ENCODE data around the gene CD36. TPM values are rescaled to one million over a fixed set of nuclear protein-coding genes. Genes with fewer than 3 reads are reported as not detected.

CD36 gene
- total RNA-seq, 1 experiment from 2014 or later: not detected

DNA sequence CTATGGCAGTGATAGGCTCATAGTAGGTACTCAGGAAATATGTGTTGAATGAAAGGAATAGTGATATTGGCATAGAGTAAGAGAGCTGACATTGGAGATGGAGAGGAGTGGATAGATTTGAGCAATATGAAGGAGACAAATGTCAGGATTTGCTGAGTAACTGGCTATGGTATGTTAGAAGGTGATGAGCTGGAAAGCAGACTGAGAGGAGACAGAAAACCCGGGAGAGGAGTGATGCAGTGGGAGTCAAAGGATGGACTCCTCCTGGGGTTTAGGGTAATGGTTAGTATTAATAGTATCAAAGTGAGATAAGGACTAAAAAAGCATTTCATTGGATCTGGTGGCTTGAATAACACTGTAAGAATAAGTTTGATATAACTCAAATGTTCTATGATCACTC lies 64.8 kb downstream of the CD36 start:
- DNase-seq (ENCODE audit: low read depth): no peak

DNA sequence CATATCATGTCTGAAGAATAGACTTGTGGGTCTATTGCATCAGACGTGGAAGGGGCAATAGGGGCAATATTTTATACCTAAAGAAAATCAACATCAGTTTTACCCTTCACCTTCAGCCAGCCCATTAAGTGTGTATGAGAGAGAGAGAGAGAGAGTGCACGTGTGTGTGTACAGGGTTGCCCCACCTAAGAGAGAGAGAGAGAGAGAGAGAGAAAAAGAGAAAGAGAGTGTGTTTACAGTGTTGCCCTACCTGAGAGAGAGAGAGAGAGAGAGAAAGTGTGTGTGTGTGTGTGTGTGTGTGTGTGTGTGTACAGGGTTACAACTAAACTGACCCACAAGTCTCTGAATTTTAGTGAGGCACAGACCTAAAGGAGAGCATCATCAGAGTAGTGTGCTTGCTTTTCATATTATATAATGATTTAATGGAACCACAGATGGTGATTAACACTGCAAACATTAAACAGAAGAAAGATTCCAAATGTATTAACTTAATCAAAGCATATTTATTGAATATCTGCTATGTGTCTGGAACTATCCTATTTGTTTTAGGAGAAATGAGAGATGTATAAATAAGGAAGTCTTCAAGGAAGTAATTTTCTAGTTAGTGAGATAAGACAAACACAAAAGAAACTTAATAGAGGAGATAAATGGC lies 66.8 kb downstream of the CD36 start:
- no peak for DNase-seq (ENCODE audit: low read depth)

DNA sequence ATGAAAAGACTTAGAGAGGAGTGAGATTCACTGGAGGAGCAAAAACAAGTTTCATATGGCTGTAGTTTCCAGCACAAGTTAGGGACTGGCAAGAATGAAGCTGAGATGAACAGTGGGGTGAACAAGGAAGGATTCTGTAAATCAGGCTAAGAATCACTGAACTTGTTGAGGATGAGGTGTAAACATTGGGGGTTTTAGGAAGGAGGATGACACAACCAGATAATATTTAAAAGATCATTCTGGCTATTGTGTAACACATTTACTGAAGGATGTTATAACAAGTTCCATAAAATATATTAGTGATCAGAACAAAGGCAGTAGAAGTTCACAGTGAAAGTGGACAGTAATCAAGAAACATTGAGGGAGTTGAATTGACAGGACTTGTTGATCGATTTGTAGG lies 68.9 kb downstream of the CD36 start:
- no peak for DNase-seq (ENCODE audit: low read depth)

DNA sequence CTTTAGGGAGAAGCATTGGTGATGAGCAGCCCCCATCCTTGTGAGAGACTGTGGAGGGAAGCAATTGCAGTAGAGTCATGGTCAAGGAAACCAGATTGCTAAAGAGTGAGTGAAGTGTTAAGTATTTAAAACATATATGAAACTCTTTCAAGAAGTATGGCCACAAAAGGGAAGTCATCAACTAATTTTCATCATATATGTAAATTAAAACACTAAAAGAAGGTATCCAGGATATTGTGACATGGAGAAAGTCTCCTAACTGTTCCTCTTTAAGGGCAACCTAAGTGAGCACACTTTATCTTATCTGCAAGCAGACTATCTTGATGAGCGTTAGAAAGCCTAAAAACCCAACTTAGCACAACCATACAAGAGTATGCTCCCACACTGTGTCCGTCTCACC lies 69.7 kb downstream of the CD36 start:
- no peak for DNase-seq (ENCODE audit: low read depth)

DNA sequence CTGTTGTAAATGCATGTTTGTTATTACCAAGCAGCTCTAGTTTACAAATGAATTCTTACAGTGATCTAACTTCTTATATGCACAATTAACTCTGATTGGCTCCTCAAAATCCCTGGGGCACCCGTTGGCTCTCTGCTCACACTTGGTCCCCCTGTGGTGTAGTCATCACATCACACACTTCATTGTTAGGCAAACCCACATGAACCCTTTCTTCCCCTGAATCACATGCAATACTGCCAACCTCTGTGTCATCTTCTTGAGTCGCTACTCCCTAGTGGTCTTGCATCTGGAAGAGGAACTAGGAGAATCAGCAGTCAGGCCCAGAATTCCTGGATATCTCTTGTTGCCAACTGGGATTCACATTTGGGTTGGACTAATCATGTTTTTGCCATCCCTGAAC lies 73.1 kb downstream of the CD36 start:
- peak; percentile 46 for DNase-seq (ENCODE audit: low read depth)

DNA sequence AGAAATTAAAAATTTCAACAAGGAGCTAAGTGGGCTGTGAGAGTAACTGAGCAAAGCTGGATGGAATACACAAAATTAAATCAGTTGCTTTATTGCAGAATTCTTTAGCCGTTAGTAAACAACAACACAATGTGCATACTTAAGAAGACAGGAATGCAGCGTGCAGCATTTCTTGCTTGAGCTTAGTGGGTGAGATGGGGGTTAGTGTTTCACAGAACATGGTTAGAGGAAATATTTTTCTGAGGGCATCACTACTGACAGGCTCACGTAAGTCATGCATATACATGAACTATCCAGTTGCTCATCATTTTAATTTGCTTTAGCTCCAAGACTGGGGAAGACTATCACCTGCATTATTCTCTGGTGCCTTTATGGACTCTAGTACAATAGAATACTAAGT lies 80.8 kb downstream of the CD36 start:
- no peak for DNase-seq (ENCODE audit: low read depth)

DNA sequence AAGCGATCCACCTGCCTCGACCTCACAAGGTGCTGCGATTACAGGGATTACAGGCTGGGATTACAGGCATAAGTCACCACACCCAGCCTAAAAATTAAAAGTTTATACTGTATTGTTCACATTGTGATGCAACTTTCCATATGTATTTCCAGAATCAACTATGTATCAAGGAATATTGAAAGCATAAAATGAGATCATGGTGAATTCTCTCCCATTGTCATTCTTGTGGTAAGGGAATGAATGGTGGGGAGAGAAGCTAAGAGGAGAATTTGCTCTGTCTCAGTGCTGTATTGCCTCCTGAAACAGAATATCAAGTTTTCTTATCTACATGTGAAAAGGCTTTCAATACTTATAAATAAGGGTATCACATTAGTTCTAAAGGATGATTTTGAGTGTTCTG lies 81.7 kb downstream of the CD36 start:
- DNase-seq (ENCODE audit: low read depth): no peak

DNA sequence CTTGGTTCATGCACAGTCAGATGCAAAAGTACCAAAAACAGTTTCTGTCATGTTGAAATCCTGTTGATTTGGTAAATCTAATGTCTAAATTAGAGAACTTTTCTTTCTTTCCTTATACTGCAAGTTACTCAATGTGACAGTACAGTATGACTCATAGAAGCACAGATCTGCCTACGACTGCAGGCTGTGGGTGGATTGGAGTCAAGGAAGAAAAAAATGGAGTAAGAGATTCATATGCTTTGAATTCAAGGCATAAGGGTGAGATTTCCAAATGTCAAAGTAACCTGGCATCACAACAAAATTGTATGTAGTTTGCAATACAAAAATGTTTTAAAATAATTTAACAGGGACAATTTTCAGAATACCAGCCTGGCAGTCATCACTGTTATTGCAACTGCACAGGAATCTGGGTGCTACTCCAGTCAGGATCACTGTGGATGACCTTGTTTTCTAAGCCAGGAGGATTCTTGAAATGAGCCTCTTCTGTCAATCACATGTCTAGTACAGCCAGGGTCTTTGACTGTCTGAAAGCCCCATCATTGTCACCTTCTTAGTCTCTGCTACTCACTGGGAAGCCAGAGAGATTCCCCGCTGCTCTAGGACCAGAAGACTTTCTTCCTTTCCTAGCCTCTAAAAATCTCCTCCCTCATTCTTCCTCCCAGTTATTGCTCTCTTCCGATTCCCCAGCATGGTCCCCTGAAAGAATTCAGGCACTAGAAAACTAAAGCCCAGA lies 83.6 kb downstream of the CD36 start:
- DNase-seq (ENCODE audit: low read depth): peak; percentile 69

DNA sequence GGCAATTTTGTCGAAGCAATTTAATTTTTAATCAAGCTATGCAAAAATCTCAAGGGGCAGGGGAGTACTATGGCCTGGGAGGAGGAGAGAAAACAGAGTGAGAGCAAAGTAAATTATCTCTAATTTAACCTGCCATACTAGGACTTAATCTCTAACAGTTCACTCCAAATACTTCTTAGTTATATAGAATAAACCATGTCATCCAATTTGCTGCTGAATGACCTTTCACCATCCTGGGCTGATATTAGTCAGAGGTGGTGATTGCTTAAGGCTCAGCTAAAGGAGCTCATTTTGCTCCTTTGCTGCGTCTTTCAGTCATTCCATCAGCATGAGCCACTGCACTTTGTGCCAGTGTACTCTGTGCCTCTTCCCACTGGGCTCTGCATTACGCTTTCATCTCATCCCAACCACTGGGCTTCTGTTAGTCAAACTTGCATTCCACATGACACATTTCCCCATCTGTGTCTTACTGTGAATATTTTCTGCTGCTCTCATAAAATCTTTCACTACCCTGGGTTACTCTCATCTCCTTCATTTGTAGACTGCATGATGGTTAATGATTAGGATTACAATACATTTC lies 84.3 kb downstream of the CD36 start:
- peak; percentile 98 for DNase-seq (ENCODE audit: low read depth)

DNA sequence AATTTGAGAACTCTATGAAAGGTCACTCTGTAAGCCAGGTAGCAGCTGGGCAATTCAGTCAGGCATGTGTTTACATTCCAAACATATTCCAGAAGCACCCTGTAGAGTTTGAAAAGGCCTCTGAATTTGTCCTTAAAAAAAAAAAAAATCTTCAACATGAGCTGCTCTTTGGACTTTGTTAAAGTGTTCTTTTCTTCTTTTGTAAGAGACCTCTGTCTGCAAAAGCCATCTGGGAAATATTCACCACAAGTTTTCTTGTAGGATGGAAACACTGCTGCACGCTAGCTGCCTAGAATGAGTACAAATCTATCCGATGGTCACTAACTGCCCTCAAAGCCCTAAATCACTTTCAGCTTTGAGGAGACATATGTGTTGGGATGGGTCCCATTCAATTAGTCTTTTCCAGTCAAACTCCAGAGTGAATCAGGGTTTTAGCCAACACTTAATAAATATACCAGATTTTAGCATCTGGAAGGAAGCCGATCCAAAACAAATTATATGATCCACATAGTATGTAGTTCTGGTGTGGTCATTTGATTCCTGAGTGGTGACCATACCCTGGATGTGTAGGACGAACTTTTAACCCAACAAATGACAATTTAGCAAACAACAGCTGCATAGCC lies 85.9 kb downstream of the CD36 start:
- peak; percentile 6 for DNase-seq (ENCODE audit: low read depth)

DNA sequence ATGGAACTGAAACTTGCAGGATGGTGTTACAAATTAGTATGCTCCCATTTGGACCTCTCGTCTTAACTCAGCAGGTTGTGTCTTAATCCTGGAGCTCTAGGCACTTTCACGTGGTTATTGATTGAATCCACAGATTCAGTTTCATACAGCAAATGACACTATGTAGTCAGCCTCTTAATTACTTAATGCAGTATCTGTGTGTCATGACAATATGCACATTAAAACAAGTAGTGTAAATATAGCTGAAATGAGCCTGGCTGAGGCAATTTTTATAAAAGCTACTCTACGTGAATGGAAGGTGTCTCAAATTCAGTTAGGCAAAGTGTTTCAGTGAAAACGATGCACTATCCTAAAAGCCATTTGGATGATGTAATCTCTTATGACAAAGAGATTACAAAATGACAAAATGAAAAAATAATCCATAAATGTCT lies 86.8 kb downstream of the CD36 start:
- no peak for DNase-seq (ENCODE audit: low read depth)

Other genes starting within 250 kb of the CD36 start
- gene GNAT3, start 126.6 kb upstream of the CD36 start, total RNA-seq (2014; rRNA removed; shearing (Covaris generic)): not detected in 2 replicates

All from Daoy (cell line).